Measurements from ENCODE around the gene SLC2A13.

SLC2A13 gene

GRCh38 chr12:40105515-40106201, at the start of gene SLC2A13:
SLC2A13 (minus strand) TSS chr12:40106081; CDS start chr12:40105808, 273 bp downstream.
- H3K4me3 ChIP-seq, result peak within 1 kb of the TSS; percentile 72 to 99 (median 93)
- peak within 1 kb of the TSS in 20 of 21 experiments; percentile 45 to 90 (median 75) for H3K27ac ChIP-seq

- H3K27ac ChIP-seq, result no peak overlapping the region
Observed at GRCh38 chr12:40154381-40154780, 48.5 kb upstream of the SLC2A13 start.

GRCh38 chr12:40153432-40153831, 47.6 kb upstream of the SLC2A13 start:
- no peak overlapping the region for H3K27ac ChIP-seq
- H3K4me3 ChIP-seq, result no peak overlapping the region

More at GRCh38 chr12:40154381-40154780, 48.5 kb upstream of the SLC2A13 start:
- no peak overlapping the region for H3K4me3 ChIP-seq

- H3K27ac ChIP-seq, result no peak overlapping the region
- H3K4me3 ChIP-seq, result no peak overlapping the region
Observed at GRCh38 chr12:40152783-40153383, 47.0 kb upstream of the SLC2A13 start.

- Histone ChIP-seq H3K27ac (no peak overlapping the region), H3K4me3 (no peak overlapping the region)
Observed at GRCh38 chr12:40149673-40150260, 43.9 kb upstream of the SLC2A13 start.

GRCh38 chr12:40146800-40147797, 41.2 kb upstream of the SLC2A13 start:
- no peak overlapping the region for H3K4me3 ChIP-seq
- H3K27ac ChIP-seq, result no peak overlapping the region

- no peak overlapping the region for H3K27ac ChIP-seq
- H3K4me3 ChIP-seq, result no peak overlapping the region
Observed at GRCh38 chr12:40145896-40146295, 40.0 kb upstream of the SLC2A13 start.

- Histone ChIP-seq H3K27ac (no peak overlapping the region), H3K4me3 (no peak overlapping the region)
Observed at GRCh38 chr12:40144023-40144422, 38.1 kb upstream of the SLC2A13 start.

- H3K4me3 ChIP-seq, result no peak overlapping the region
- H3K27ac ChIP-seq, result no peak overlapping the region
Observed at GRCh38 chr12:40142001-40142744, 36.3 kb upstream of the SLC2A13 start.

GRCh38 chr12:40138526-40138925, 32.6 kb upstream of the SLC2A13 start:
- H3K27ac ChIP-seq, result no peak overlapping the region
- H3K4me3 ChIP-seq, result no peak overlapping the region

- no peak overlapping the region for H3K4me3 ChIP-seq
Observed at GRCh38 chr12:40137252-40137651, 31.4 kb upstream of the SLC2A13 start.

GRCh38 chr12:40127408-40127807, 21.5 kb upstream of the SLC2A13 start:
- Histone ChIP-seq H3K27ac (no peak overlapping the region), H3K4me3 (no peak overlapping the region)

More at GRCh38 chr12:40137252-40137651, 31.4 kb upstream of the SLC2A13 start:
- no peak overlapping the region for H3K27ac ChIP-seq

GRCh38 chr12:40123496-40123895, 17.6 kb upstream of the SLC2A13 start:
- Histone ChIP-seq H3K27ac (no peak overlapping the region), H3K4me3 (no peak overlapping the region)

GRCh38 chr12:40122842-40123241, 17.0 kb upstream of the SLC2A13 start:
- no peak overlapping the region for H3K27ac ChIP-seq
- H3K4me3 ChIP-seq, result no peak overlapping the region

- H3K27ac ChIP-seq, result no peak overlapping the region
- H3K4me3 ChIP-seq, result no peak overlapping the region
Observed at GRCh38 chr12:40117818-40118217, 11.9 kb upstream of the SLC2A13 start.

- Histone ChIP-seq H3K4me3 (no peak overlapping the region), H3K27ac (no peak overlapping the region)
Observed at GRCh38 chr12:40110586-40110985, 4.7 kb upstream of the SLC2A13 start.

GRCh38 chr12:40107803-40108620, 2.1 kb upstream of the SLC2A13 start:
- Histone ChIP-seq H3K27ac (no peak overlapping the region), H3K4me3 (peak overlapping the region in 2 of 7 experiments; percentile 22 to 29)

GRCh38 chr12:40107098-40107802, 1.4 kb upstream of the SLC2A13 start:
- H3K27ac ChIP-seq, result peak overlapping the region in 1 of 21 experiments; percentile 14
- peak overlapping the region; percentile 10 to 96 (median 17) for H3K4me3 ChIP-seq

Data from skin epidermis (tissue), 12 donors.